ENCODE data around the gene NANOG.
"Not testable (repeated sequence)": the region's sequence is repeated elsewhere in the genome, so short reads cannot be mapped to it uniquely, and the experiment has no call there.

Gene NANOG

GRCh38 chr12:7788884-7789528 lies at the start of gene NANOG:
NANOG (plus strand) TSS chr12:7789402; CDS start chr12:7789615, 213 bp downstream.
- DNase-seq, result not testable (repeated sequence)

- DNase-seq, result no peak
These were observed 42.0 kb upstream of the NANOG start, which contains the start of gene CLEC4C for GRCh38 chr12:7747246-7747645. CLEC4C (minus strand) TSS chr12:7747375; CDS start chr12:7747348, 27 bp downstream.

- DNase-seq, result no peak
These were observed 40.4 kb upstream of the NANOG start for GRCh38 chr12:7748852-7749251.

GRCh38 chr12:7749442-7749841 lies 39.8 kb upstream of the NANOG start:
- no peak for DNase-seq

GRCh38 chr12:7750350-7750749 lies 38.9 kb upstream of the NANOG start:
- no peak for DNase-seq

- DNase-seq, result no peak
These were observed 37.8 kb upstream of the NANOG start for GRCh38 chr12:7751394-7751793.

GRCh38 chr12:7751941-7752922 lies 37.0 kb upstream of the NANOG start:
- DNase-seq, result not testable (repeated sequence)

- DNase-seq, result not testable (repeated sequence)
These were observed 33.5 kb upstream of the NANOG start for GRCh38 chr12:7755668-7756067.

GRCh38 chr12:7756993-7757392 lies 32.2 kb upstream of the NANOG start:
- DNase-seq, result no peak

GRCh38 chr12:7758766-7759140 lies 30.4 kb upstream of the NANOG start:
- no peak for DNase-seq

- DNase-seq, result no peak
These were observed 19.2 kb upstream of the NANOG start for GRCh38 chr12:7769999-7770398.

- DNase-seq, result no peak
These were observed 7.9 kb upstream of the NANOG start for GRCh38 chr12:7781274-7781673.

- no peak for DNase-seq
These were observed 7.1 kb upstream of the NANOG start for GRCh38 chr12:7782055-7782454.

- DNase-seq, result not testable (repeated sequence)
These were observed 5.8 kb upstream of the NANOG start for GRCh38 chr12:7783433-7783832.

GRCh38 chr12:7784701-7785100 lies 4.5 kb upstream of the NANOG start:
- DNase-seq, result no peak

- no peak for DNase-seq
These were observed 1.5 kb upstream of the NANOG start for GRCh38 chr12:7787574-7788293.

GRCh38 chr12:7788294-7788660 lies 925 bp upstream of the NANOG start:
- DNase-seq, result no peak

- no peak for DNase-seq
These were observed 4.0 kb downstream of the NANOG start for GRCh38 chr12:7793211-7793610.

GRCh38 chr12:7797269-7797668 lies 8.1 kb downstream of the NANOG start:
- not testable (repeated sequence) for DNase-seq

- DNase-seq, result no peak
These were observed 8.6 kb downstream of the NANOG start for GRCh38 chr12:7797698-7798398.

- DNase-seq, result not testable (repeated sequence)
These were observed 9.6 kb downstream of the NANOG start for GRCh38 chr12:7798750-7799308.

GRCh38 chr12:7801460-7801859 lies 12.3 kb downstream of the NANOG start:
- DNase-seq, result no peak

Measured in GDM1 (cell line).